NCI-H1436 treated with DMSO at 0.1 percent for 48 hours (cell line): ENCODE results near the gene SEMA5A.

Source experiments
- DNase-seq: peaks from one replicate; lab custom pipeline; 2025; lab: John Stamatoyannopoulos, UW

Gene SEMA5A

DNA sequence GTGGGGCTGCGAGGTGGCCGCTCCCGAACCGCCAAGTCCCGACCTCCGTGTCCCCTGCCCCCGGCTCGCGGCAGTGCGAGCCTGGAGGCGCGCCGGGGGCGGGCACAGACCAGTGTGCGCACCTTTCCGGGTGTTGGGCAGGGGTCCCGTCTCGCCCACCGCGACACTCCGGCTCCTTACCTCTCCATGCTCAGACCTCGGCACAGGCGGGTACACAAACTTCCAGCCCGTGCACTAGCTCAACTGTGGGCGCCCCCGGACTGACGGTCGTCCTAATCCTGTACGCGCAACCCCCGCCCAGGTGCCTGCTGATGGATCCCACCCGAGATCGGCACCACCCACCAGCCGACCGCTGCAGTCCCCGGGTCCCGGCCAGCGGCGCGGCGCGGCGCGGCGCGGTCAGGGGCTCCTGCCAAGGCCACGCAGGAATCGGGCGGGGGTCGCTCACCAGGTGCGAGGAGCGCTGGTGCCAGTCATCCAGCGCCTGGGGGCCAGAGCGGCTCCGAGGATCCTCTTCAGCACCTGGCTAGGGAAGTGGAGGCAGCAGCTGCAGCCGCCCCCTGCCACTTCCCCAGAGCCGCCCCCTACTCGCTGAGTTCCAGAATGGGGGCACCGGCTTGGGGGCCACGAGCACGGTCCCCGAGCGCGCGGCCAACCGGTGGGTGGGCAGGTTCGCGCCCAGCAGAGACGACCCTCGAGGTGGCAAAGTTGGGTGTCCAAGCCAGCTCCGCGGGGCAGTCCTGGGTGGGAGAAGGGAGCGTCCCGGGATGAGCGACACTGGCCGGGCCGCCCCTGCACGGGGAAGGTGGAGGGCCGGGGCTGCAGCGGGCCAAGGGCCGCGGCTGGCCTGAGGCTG lies 511 bp downstream of the SEMA5A start:
- DNase-seq = no peak

DNA sequence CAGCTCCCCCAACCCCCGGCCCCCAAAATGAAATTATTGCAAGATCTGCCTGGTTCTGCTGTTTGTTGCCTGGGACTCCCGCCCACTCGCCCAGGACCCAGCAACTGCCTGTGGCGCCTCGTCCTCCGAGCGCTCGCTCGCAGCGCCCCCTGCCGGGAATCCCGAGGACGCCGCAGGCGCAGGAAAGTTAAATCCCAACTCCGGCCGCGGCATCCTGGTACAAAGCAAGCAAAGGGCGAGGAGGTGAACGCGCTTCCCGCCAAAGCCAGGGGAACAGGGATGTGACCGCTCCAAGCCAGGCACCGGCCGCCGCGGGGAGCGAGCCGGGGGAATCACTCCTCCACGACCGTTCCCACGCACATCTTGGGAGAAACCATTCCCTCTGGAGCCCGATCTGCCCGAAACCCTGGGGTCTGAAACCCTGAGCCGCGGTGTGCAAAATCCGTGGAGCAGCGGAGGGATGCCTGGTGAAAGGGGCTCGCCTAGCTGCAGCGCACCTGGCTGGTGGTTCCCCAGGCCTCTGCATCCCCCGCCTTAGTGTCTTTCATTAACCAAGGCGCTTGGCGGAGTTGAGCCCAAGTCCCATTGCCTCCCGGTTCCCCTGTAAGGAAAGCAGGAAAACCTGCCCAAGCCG lies 1.3 kb downstream of the SEMA5A start:
- DNase-seq = no peak

DNA sequence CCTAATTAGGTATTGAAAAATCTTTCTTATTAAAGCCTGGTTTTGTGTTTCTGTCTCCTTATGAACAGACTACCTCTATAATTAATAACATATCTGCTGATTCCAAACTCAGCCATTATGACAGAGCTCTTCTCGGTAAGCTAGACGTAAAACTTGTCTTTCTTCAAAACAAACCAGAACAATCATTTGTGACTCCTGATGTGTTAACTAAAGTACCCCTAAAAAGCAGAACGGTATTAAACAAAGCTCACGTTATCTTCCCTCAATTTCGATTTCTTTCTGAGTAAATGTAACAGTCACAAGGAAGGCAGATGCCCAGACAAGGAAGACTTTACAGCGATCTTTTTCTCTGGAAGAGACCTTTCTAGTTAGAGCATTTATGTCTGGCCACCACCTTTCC lies 1.8 kb downstream of the SEMA5A start:
- DNase-seq = no peak

DNA sequence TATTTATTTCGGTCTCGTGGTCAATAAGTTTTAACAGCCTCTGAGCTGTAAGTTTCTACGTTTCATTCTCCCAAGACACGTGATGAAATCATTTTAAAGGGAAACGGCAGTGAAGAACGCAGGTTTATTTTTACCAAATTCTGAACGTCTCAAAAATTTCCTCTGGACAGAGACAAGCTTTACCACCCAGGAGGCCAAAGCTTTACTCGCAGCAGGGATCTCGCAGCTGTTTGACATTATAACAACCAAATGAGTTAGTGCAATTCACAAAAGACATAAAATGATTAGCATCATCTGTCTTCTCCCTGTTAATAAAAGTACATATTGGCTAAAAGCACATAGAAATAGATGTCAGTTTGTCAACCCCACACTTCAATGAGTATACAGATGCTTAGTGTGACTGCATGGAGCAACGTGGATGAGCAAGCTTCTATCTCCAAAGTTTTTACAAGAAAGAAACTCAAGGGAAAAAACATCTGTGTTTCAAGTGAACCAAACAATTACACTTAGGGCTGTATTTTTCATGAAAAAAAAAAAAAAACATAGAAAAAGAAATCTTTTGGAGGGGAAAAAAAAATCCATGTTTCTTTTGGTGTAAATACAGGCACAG lies 2.5 kb downstream of the SEMA5A start:
- no peak for DNase-seq

DNA sequence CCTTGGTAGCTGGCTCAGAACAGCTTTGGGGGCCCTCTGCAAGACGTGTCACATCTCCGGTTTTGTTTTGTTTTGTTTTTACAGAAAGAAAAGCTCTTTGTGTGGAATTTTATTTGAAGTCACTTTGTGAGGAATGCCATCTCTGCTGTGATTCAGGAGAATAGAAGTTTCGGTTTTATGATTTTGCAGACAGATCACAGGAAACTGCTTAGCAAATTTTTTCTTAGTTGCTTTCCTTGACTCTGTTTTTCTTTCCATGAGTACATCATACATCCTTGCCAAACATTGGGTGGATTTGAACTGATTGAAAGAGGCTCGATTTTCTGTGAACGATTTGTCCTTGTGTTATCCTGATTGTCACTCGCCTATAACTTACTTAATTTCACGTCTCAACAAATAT lies 5.1 kb downstream of the SEMA5A start:
- no peak for DNase-seq

DNA sequence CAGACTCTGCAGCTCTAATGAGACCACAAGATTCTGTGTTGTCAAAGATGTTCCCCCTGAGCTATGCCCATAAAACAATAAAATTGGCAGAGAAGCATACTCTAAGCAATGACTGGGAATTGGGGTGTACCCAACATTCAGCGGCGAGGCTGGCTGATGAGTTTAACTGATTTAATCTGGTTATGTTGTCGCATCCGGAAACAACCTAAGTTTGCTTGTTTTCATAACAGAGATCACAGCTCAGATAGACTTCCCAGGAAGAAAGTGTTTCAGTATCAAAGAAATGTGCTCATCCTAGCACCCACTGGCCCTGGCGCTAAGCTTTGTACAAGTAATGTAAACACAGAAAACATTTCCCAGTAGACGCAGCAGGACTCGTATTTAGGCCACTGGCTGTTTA lies 7.4 kb downstream of the SEMA5A start:
- DNase-seq = no peak

DNA sequence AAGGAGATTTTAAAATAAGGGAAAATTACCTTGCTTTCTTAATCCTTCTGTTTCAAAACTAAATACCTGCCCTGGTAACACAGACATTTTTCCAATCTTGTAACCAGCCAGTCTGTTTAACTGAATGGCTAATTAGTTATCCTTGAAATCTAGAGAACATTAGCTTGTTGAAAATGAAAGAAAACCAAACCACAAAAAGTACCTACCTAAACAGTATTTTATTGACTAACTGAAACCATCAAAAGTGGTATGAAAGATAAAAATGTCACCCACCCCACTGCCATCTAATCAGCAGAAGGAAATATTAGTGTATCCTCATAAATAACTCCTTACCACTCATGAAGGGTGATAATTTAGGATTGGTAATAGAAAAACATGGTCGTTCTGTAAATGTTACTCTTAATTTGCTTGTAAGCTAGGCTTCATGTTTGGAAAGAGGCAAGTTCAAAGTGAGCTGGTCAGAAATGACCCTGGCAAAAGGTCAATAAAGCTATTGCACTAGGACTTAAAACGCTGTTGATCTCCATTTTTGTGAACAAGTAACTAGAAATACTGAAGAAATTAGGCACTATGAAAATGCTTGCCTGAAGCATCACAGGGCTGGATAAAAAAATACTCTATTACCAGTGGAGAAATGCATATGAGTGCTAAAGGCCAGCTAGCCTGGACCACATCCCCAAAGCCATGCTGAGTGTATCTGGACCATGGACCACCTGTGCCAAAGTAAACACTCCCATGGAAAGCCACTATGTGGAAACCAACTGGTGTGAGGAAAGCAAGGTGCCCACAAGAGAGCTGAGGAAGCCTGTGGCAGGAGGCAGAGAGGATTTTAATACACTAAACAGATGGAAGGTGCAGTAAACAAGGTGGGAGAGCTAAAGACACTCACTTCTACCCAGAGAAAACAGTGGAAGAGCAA lies 8.4 kb downstream of the SEMA5A start:
- no peak for DNase-seq

DNA sequence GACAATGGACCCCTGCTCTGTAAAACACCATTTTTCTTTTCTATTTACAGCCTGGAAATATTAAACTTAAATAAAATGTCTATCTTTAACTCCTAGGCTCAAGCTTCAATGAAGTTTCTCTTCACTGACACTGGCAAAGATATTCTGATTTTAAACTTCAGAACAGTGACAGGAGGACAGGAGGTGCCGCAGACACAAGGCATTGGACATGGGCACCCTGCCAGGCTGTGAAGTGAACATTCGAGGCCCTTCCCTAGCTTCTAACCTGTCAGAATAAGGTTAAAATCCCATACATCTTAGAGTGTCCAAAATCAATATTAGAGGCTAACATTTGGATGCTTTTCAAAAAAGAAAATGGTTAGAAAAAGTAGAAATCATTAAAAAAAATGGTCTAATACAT lies 9.2 kb downstream of the SEMA5A start:
- no peak for DNase-seq

DNA sequence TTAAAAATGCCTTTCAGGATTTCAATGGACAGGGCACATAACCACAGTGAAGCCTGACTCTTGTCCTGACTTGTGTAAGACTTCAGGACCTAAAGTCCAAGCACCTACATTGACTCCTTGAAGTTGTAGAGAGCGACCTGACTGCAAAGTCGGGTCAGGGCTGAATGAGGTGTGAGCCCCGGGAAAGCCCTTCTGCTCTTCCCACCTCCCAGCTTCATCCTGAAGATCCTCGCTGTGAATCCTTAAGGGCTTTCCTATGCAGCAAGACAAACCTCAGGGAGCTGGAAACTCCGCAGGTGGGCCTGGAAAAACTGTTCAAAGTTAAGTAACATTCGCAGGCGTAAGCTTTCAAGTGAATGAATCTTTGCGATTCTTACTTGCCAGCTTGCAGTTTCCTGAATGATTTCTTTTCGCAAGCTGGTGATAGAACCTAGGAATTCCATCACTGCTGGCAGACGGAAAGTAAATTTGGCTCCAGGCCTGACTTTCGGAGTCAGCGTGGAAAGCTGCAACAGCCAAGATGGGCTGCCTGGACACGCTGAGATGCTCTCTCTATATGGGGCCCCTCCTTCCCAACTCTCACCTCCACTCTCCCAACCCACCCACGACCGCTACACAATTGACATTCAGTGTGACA lies 10.9 kb downstream of the SEMA5A start:
- DNase-seq = no peak

DNA sequence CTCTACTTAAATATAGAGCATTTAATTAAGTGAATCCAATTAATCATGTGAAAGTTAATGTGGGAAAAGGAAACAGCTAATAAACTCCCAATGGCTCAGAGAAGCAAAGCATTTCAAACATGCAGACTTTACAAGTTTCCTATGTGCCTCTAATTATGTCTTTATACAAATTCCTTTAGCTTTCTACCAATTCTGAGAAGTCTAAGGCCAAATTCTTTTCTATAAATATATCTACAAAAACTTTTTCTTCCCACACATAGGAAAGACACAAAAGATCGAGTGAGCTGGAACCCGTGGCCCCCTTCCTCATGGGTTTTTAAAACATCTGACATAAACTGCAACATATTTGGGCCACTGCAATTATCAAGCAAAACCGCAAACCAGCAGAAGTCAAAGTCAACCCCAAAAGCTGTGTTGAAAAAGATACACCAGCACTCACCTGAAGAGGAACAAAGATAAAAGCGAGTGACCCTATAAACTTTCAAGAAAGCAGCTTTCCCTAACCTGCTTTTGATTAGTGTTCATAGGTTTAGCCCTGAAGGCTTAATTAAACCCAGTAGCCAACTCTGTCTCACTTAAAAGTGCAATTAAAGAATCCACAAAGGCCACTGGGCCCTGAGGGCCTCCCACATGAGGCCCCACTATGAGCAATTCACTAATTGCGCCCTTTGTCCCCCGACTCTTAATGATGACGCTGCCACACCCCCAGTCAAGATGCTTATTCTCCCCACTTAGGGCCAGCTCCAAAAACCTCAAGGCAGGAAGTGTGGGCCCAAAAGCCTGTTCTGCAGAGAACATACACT lies 12.1 kb downstream of the SEMA5A start:
- no peak for DNase-seq

DNA sequence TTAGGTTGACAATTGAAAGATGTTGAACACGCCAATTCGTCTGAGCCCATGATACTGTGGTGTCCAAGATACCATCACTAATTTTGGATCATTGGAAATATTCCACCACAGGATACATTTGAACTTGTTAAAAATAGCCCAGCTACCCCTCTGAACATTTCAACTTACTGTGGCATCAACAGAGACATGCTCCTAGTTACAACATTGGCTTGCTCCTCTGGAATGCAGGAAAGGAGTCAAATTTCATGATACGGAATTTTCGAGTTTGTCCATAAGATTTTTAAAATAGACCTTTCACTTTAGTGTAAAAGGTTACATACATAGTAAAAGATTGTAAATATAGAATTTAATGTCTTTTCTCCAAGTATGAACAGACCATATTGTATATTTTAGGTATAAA lies 12.8 kb downstream of the SEMA5A start:
- no peak for DNase-seq

DNA sequence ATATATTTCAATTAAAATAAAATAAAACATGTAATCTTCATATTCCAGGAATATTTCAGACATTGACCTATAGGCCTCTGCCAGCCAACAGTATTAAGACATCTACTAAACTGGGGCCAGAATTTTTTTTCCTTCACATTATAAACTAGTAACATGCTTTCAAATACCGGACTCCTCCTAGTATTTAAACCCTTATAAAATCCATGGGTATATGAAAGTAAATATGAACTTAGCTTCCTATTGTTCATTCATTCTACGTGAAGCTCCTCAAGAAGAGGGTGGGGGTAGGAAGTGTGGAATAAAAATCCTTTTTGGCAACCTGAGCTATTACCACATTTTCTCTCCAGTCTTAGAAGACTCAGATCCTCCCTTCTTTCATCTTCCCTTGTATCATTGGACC lies 16.4 kb downstream of the SEMA5A start:
- no peak for DNase-seq

DNA sequence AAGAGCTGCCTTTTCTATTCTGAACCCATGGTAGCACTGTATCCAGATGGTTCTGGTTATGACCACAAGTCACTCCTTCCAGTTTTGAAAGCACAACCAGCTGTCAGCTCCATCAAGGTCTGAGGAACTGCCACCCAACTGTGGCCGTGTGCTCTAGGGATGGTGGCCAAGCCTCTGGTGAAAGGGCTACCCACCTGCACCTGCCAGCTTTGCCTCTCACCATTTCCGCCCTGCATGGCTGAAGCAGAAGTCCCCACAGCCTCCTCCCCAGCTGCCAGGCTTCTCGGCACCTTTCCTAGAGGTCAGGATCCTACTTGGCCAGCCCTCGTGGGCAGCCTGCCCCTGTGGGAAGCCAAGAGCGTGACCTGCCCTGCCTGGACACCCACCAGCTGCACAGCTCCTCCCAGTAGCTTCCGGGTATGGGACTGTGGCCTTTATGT lies 16.8 kb downstream of the SEMA5A start:
- DNase-seq = no peak

DNA sequence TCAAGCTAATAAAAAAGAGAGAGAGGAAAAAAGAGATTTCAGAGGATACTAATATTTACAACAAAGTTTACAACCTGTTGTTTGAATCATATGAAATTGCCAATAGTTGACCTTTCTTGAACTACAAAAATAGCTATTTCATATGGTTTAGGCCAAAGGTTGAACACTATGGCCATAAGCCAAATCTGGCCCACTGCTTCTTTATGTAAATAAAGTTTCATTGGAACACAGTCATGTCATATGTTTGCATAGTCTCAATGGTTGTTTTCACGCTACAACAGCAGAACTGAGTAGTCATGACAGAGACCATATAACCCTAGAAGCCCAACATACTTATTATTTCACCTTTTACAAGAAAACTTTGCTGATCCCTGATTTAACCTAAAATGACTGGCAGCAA lies 20.9 kb downstream of the SEMA5A start:
- no peak for DNase-seq

DNA sequence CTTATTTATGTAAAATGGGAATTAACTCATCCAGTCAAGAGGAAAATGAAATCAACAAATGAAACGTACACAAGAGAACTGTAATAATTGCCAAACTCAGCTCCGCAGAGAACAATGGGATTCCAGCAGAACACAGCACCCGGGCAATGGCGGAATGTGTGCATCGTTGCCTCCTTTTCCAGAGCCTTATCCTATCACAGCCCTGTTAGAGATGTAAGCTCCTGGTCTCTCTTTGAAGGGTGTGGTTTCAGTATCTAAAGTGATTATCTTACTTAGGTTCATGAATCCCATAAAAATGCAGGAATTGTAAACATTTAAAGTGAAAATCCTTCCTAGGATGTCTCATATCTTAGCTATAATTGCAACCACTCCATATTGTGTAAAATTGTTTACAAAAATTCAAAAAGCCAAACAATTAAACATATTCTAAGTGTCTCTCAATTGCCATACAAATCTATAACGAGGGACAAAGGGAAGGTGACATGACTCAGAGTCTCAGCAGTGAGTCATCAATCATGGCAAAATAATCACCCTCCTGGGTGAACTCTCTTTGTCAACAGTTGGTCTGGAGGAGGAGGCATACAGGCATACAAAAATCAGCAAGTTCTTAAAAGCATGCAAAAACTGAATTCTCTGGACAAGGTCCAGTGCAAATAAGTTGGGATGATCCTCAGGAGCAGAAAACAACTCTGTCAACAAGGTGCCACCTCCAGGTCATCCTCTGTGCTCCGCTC lies 22.6 kb downstream of the SEMA5A start:
- no peak for DNase-seq

DNA sequence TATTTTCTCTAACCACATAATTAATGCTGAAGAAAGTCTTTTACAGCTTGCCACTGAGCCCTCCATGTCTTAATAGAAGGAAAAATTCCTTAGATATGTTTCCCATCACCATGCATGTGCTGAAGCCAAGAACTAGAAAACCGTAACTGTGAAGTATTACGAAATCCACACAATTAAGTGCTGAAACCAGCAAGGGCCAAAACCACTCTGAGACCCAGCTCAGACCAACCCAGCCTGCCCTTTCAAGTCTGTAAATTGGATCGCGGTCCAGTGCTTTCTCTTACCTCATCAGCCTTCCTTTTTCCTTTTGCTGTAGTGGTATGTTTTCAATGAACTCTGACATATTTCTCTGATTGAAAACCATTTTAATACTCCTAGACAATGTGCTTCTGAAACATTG lies 26.3 kb downstream of the SEMA5A start:
- no peak for DNase-seq

DNA sequence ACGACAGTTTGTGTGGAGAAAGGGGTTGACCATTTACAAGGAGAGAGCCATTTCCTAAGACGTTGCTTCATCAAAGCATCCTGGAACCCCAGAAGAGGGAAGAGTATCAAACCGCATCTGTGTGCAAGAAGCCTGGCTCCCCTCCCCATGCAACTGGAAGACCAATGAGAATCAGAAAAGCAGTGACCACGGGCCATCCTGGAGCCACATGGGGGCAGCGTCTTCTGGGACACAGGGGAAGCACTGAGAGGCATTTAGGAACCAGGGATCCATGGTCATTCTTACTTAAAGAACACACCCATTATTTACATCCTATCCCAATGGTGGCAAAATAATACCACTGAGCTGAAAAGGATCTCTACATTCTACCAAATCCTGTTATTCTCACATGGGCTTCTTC lies 29.3 kb downstream of the SEMA5A start:
- DNase-seq = no peak

DNA sequence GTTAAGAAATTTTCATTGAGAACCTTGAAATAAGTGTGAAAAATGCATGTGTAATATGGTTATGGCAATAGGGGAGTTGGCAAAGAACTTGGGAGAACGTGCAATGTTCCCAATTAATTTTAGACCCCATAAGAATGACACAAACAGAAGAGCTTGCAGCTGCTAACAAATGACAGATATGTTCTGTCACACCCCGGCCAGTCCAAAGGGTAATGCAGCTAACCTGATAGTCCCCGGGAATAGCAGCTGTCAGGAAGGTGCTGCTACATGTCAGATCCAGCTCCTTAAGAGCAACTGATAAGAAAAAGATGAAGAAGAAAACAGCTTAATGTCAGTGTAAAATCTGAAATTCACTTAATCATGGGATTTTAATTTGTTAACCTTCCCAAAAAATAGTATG lies 30.4 kb downstream of the SEMA5A start:
- no peak for DNase-seq

DNA sequence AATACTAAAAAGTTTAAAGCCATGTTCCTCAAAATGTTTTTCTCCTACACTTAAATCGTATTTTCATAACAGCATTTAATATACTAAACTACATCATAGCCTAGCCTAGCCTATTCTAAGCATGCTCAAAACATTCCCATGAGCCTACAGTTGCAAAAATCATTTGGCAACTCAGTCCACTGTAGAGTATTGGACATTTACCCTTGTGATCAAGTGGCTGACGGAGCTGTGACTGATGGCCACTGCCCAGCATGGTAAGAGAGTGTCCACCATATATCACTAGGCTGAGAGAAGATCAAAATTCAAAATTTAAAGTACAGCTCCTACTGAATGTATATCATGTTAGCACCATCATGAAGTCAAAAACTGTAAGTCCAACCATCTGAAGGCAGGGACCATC lies 30.9 kb downstream of the SEMA5A start:
- no peak for DNase-seq

DNA sequence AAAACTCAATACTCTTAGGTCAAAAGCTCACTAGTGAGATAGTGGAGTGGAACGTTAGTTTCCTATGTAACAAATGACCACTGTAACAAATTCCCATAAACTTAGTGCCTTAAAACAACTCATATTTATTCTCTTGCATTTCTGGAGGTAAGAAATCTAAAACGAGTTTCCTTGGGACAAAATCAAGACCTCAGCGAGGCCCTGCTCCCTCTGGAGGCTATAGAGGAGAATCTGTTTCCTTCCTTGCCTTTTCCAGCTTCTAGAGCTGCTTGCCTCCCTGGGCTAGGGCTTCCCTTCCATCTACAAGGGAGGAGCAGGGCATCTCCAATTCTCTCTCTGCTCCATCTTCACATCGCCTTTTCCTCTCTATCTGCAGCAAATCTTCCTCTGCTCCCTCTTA lies 32.0 kb downstream of the SEMA5A start:
- no peak for DNase-seq
